ENCODE data around the gene PPP1R3F.

PPP1R3F gene

GRCh38 chrX:49266523-49267445, 2.8 kb upstream of the PPP1R3F start:
- peaks cover 4% of the 10 kb centered on the region for H3K36me3 ChIP-seq (replicated peaks; ENCODE audit: low read depth, low read length)
- H3K79me2 ChIP-seq (ENCODE audit: low read length), result peaks cover 19% of the 10 kb centered on the region
- TF ChIP-seq CTCF (IDR thresholded peaks at IDR 0.05; ENCODE audit: low read depth, low read length) (no peak), EZH2phosphoT487 (IDR thresholded peaks at IDR 0.05; ENCODE audit: low read depth) (no peak)
- H3K4me3 ChIP-seq (ENCODE audit: low read length), result no peak overlapping the region
- H3K4me2 ChIP-seq (ENCODE audit: low read length), result no peak overlapping the region
- no peak overlapping the region for H3K9ac ChIP-seq (ENCODE audit: low read length)
- no peaks in the 10 kb centered on the region for H3K27me3 ChIP-seq (ENCODE audit: low read depth, low read length)
- H3K27ac ChIP-seq (ENCODE audit: low read length), result no peak overlapping the region
- H3K9me3 ChIP-seq (ENCODE audit: insufficient read depth, low read length), result no peaks in the 10 kb centered on the region
- no peak overlapping the region for H2AFZ ChIP-seq (ENCODE audit: low read depth, low read length)
- no peaks in the 10 kb centered on the region for H4K20me1 ChIP-seq (ENCODE audit: insufficient read depth, low read length)
- peaks cover 15% of the 10 kb centered on the region for H3K4me1 ChIP-seq (ENCODE audit: low read length)

- Histone ChIP-seq H3K4me3 (ENCODE audit: low read length) (peak overlapping the region; percentile 99), H4K20me1 (ENCODE audit: insufficient read depth, low read length) (no peaks in the 10 kb centered on the region), H3K27ac (ENCODE audit: low read length) (peak overlapping the region; percentile 68), H3K9ac (ENCODE audit: low read length) (peak overlapping the region; percentile 92), H3K36me3 (replicated peaks; ENCODE audit: low read depth, low read length) (peaks cover 6% of the 10 kb centered on the region), H3K4me2 (ENCODE audit: low read length) (peak overlapping the region; percentile 97), H3K4me1 (ENCODE audit: low read length) (peaks cover 15% of the 10 kb centered on the region), H3K79me2 (ENCODE audit: low read length) (peaks cover 30% of the 10 kb centered on the region), H3K27me3 (ENCODE audit: low read depth, low read length) (no peaks in the 10 kb centered on the region), H3K9me3 (ENCODE audit: insufficient read depth, low read length) (no peaks in the 10 kb centered on the region), H2AFZ (ENCODE audit: low read depth, low read length) (peak overlapping the region; percentile 52)
- TF ChIP-seq EZH2phosphoT487 (IDR thresholded peaks at IDR 0.05; ENCODE audit: low read depth) (no peak), CTCF (IDR thresholded peaks at IDR 0.05; ENCODE audit: low read depth, low read length) (no peak)
Observed at GRCh38 chrX:49268702-49269009, 937 bp upstream of the PPP1R3F start.

GRCh38 chrX:49269010-49269766, 405 bp upstream of the PPP1R3F start:
- Histone ChIP-seq H3K27me3 (ENCODE audit: low read depth, low read length) (no peaks in the 10 kb centered on the region), H3K9me3 (ENCODE audit: insufficient read depth, low read length) (no peaks in the 10 kb centered on the region), H2AFZ (ENCODE audit: low read depth, low read length) (peak overlapping the region; percentile 92), H3K9ac (ENCODE audit: low read length) (peak overlapping the region; percentile 97), H3K4me3 (ENCODE audit: low read length) (peak overlapping the region; percentile 99), H3K27ac (ENCODE audit: low read length) (peak overlapping the region; percentile 79), H3K79me2 (ENCODE audit: low read length) (peaks cover 31% of the 10 kb centered on the region), H3K36me3 (replicated peaks; ENCODE audit: low read depth, low read length) (peaks cover 8% of the 10 kb centered on the region), H3K4me2 (ENCODE audit: low read length) (peak overlapping the region; percentile 97), H4K20me1 (ENCODE audit: insufficient read depth, low read length) (no peaks in the 10 kb centered on the region), H3K4me1 (ENCODE audit: low read length) (peaks cover 15% of the 10 kb centered on the region)
- TF ChIP-seq CTCF (IDR thresholded peaks at IDR 0.05; ENCODE audit: low read depth, low read length), result no peak
- TF ChIP-seq EZH2phosphoT487 (IDR thresholded peaks at IDR 0.05; ENCODE audit: low read depth), result no peak
